H1 (cell line): ENCODE data around the gene MED16. TPM values are rescaled to one million over a fixed set of nuclear protein-coding genes. Genes with fewer than 3 reads are reported as not detected.

Source experiments
- CTCF ChIA-PET: fragments of 300-600 bp; sonication (Branson Sonifier 250); formaldehyde crosslinking; loops from one replicate; lab custom pipeline; 2021; ENCODE audit not compliant: partially characterized antibody; lab: Charles Lee
- POLR2A ChIA-PET: fragments of 300-600 bp; sonication (Branson Sonifier 250); formaldehyde crosslinking; loops from one replicate; lab custom pipeline; 2021; ENCODE audit warnings: inconsistent platforms; ENCODE audit not compliant: partially characterized antibody; lab: Charles Lee
- DNase-seq, 2 experiments: peaks; one replicate each; pipeline versions ENCODE4 v3.0.0 to v3.0.0-alpha.2; 2010 to 2022; ENCODE audit warnings: low spot score in 2 of 2, low read depth in 1 of 2, mixed read lengths in 1 of 2
- FAIRE-seq: peaks from 2 replicates; lab custom pipeline; 2011; peaks lifted over from hg19 to GRCh38; lab: Jason Lieb, UNC
- H2AFZ ChIP-seq: 2 replicates; pipeline ENCODE4 v1.8.1; 2012; ENCODE audit warnings: low read length, inconsistent platforms
- H2AK5ac ChIP-seq: 2 replicates; pipeline ENCODE4 v1.6.1; 2013; ENCODE audit warnings: low read depth, low read length
- H2BK120ac ChIP-seq: replicated peaks from 2 replicates; pipeline ENCODE3; 2013; ENCODE audit warnings: low read depth, low read length, inconsistent platforms
- H2BK12ac ChIP-seq: 2 replicates; pipeline ENCODE4 v1.6.1; 2013; ENCODE audit warnings: low read depth, low read length
- H2BK15ac ChIP-seq: 2 replicates; pipeline ENCODE4 v1.6.1; 2013; ENCODE audit warnings: low read length
- H2BK20ac ChIP-seq: 2 replicates; pipeline ENCODE4 v1.6.1; 2013; ENCODE audit warnings: low read length
- H2BK5ac ChIP-seq: 2 replicates; pipeline ENCODE4 v1.6.1; 2013; ENCODE audit warnings: low read depth, low read length
- H3K14ac ChIP-seq: 2 replicates; pipeline ENCODE4 v1.6.1; 2013; ENCODE audit warnings: inconsistent platforms; ENCODE audit not compliant: insufficient read length
- H3K18ac ChIP-seq: 2 replicates; pipeline ENCODE4 v1.6.1; 2013; ENCODE audit warnings: low read length; ENCODE audit errors: extremely low read depth
- H3K23ac ChIP-seq: 2 replicates; pipeline ENCODE4 v1.6.1; 2013; ENCODE audit warnings: inconsistent platforms; ENCODE audit not compliant: insufficient read length
- H3K23me2 ChIP-seq: 2 replicates; pipeline ENCODE4 v1.6.1; 2013; ENCODE audit warnings: low read depth, low read length
- H3K27ac ChIP-seq: 2 replicates; pipeline ENCODE4 v1.6.1; 2011; ENCODE audit warnings: low read depth, low read length, inconsistent platforms
- H3K27me3 ChIP-seq, 4 experiments: replicated peaks in 1 of 4; 1 replicate in 1 of 4; 2 replicates in 3 of 4; pipeline versions ENCODE4 v1.6.1 to v1.8.1; 2011 to 2013; ENCODE audit warnings: low read length in 3 of 4, mild to moderate bottlenecking in 3 of 4, inconsistent platforms in 2 of 4, mixed read lengths in 2 of 4, moderate library complexity in 1 of 4; ENCODE audit not compliant: control insufficient read depth in 3 of 4, insufficient read depth in 3 of 4; ENCODE audit errors: extremely low read depth in 1 of 4
- H3K36me3 ChIP-seq, 4 experiments: 2 replicates each; pipeline versions ENCODE4 v1.6.1 to v1.8.1; 2011 to 2013; ENCODE audit warnings: mild to moderate bottlenecking in 4 of 4, low read length in 3 of 4, moderate library complexity in 2 of 4, control low read depth in 1 of 4, inconsistent platforms in 1 of 4; ENCODE audit not compliant: insufficient read depth in 4 of 4, control insufficient read depth in 2 of 4
- H3K4ac ChIP-seq: replicated peaks from 2 replicates; pipeline ENCODE3; 2013; ENCODE audit warnings: low read length, low read depth, mixed read lengths, inconsistent platforms; ENCODE audit not compliant: insufficient read length
- H3K4me1 ChIP-seq, 4 experiments: replicated peaks in 1 of 4; 1 replicate in 1 of 4; 2 replicates in 3 of 4; pipeline versions ENCODE4 v1.6.1 to v1.8.1; 2011 to 2013; ENCODE audit warnings: low read length in 3 of 4, inconsistent platforms in 2 of 4, mixed read lengths in 1 of 4; ENCODE audit not compliant: insufficient read depth in 4 of 4, control insufficient read depth in 3 of 4
- H3K4me2 ChIP-seq, 2 experiments: 2 replicates each; pipeline versions ENCODE4 v1.6.1 to v1.8.1; 2011 to 2013; ENCODE audit warnings: low read depth in 2 of 2, low read length in 2 of 2, control low read depth in 1 of 2, inconsistent platforms in 1 of 2, mild to moderate bottlenecking in 1 of 2; ENCODE audit not compliant: insufficient read depth in 1 of 2
- H3K4me3 ChIP-seq, 4 experiments: fragments of 200-600, 300-600 bp in 1 of 4; sonication (generic), shearing (Covaris generic), sonication (Bioruptor Twin) in 1 of 4; 2 replicates each; pipeline versions ENCODE4 v1.5.1 to v1.8.1; 2011 to 2016; ENCODE audit warnings: low read length in 4 of 4, low read depth in 3 of 4, control low read depth in 2 of 4, inconsistent platforms in 2 of 4, mild to moderate bottlenecking in 2 of 4, mixed read lengths in 1 of 4, moderate library complexity in 1 of 4; ENCODE audit not compliant: insufficient read depth in 2 of 4; ENCODE audit errors: extremely low read depth in 1 of 4
- H3K56ac ChIP-seq: replicated peaks from 2 replicates; pipeline ENCODE3; 2013; ENCODE audit warnings: low read depth, mild to moderate bottlenecking, mixed read lengths, low read length, inconsistent platforms; ENCODE audit not compliant: insufficient read length
- H3K79me1 ChIP-seq: 2 replicates; pipeline ENCODE4 v1.6.1; 2013; ENCODE audit warnings: low read depth, low read length, control low read depth
- H3K79me2 ChIP-seq, 2 experiments: 2 replicates each; pipeline versions ENCODE4 v1.6.1 to v1.8.1; 2012 to 2013; ENCODE audit warnings: low read length in 2 of 2, mild to moderate bottlenecking in 2 of 2, inconsistent platforms in 1 of 2; ENCODE audit not compliant: insufficient read depth in 2 of 2, control insufficient read depth in 1 of 2
- H3K9ac ChIP-seq, 4 experiments: replicated peaks in 1 of 4; 1 replicate in 1 of 4; 2 replicates in 3 of 4; pipeline versions ENCODE4 v1.6.1 to v1.8.1; 2011 to 2013; ENCODE audit warnings: low read depth in 3 of 4, low read length in 3 of 4, control low read depth in 2 of 4, mild to moderate bottlenecking in 2 of 4, moderate library complexity in 2 of 4, inconsistent platforms in 1 of 4; ENCODE audit errors: extremely low read depth in 1 of 4
- H3K9me3 ChIP-seq, 2 experiments: 2 replicates each; pipeline versions ENCODE4 v1.6.1 to v1.8.1; 2012 to 2013; ENCODE audit warnings: mild to moderate bottlenecking in 2 of 2, moderate library complexity in 2 of 2, control low read depth in 1 of 2, inconsistent platforms in 1 of 2, low read depth in 1 of 2, low read length in 1 of 2, mixed read lengths in 1 of 2; ENCODE audit not compliant: insufficient read depth in 2 of 2
- H4K20me1 ChIP-seq, 2 experiments: replicated peaks in 1 of 2; 2 replicates each; pipeline versions ENCODE3 to v1.8.1; 2011 to 2013; ENCODE audit warnings: inconsistent platforms in 2 of 2, low read length in 2 of 2, mild to moderate bottlenecking in 1 of 2; ENCODE audit not compliant: insufficient read depth in 2 of 2, control insufficient read depth in 1 of 2
- H4K5ac ChIP-seq: 2 replicates; pipeline ENCODE4 v1.6.1; 2013; ENCODE audit warnings: low read length, low read depth, mixed read lengths, inconsistent platforms; ENCODE audit not compliant: insufficient read length
- H4K8ac ChIP-seq: 2 replicates; pipeline ENCODE4 v1.8.0; 2013; ENCODE audit warnings: mild to moderate bottlenecking, moderate library complexity, low read length, inconsistent platforms; ENCODE audit not compliant: insufficient read depth; ENCODE audit errors: extremely low read depth
- H4K91ac ChIP-seq: replicated peaks from 2 replicates; pipeline ENCODE3; 2013; ENCODE audit warnings: low read length, mixed read lengths, inconsistent platforms; ENCODE audit not compliant: insufficient read length
- ATF3 ChIP-seq: IDR thresholded peaks from 2 replicates; pipeline ENCODE4 v1.6.1; 2011; ENCODE audit warnings: low read depth, mild to moderate bottlenecking, low read length; ENCODE audit not compliant: insufficient read depth
- CBX5 ChIP-seq: fragments of 300-800, 300-1000 bp; sonication (generic); IDR thresholded peaks from 2 replicates; pipeline ENCODE4 v1.7.1; 2016; ENCODE audit warnings: antibody characterized with exemption, low read length, low read depth
- JUN ChIP-seq: IDR thresholded peaks from 2 replicates; pipeline ENCODE4 v1.6.1; 2011; ENCODE audit warnings: low read depth, mild to moderate bottlenecking, improper control_type of control experiment, low read length
- RBBP5 ChIP-seq: IDR thresholded peaks from 2 replicates; pipeline ENCODE4 v1.7.1; 2012; ENCODE audit warnings: low read depth, mild to moderate bottlenecking, inconsistent platforms, low read length, moderate library complexity, borderline replicate concordance
- RFX5 ChIP-seq: IDR thresholded peaks from 2 replicates; pipeline ENCODE4 v1.6.1; 2011; ENCODE audit warnings: low read depth, low read length, improper control_type of control experiment, borderline replicate concordance
- RNF2 ChIP-seq: fragments of 200-900, 300-1000 bp; sonication (generic); IDR thresholded peaks from 2 replicates; pipeline ENCODE4 v1.7.1; 2016; ENCODE audit warnings: borderline replicate concordance, low read depth, mild to moderate bottlenecking, antibody characterized with exemption, low read length; ENCODE audit not compliant: poor library complexity, severe bottlenecking; ENCODE audit errors: missing control alignments
- SIN3A ChIP-seq, 2 experiments: IDR thresholded peaks in 1 of 2; conservative IDR thresholded peaks in 1 of 2; 2 replicates each; pipeline ENCODE4 v1.6.1; 2011 to 2012; ENCODE audit warnings: low read length in 2 of 2, improper control_type of control experiment in 1 of 2, low read depth in 1 of 2, mild to moderate bottlenecking in 1 of 2
- TEAD4 ChIP-seq: IDR thresholded peaks from 2 replicates; pipeline ENCODE4 v1.6.1; 2012; ENCODE audit warnings: low read depth, low read length, inconsistent platforms, mixed read lengths
- YY1 ChIP-seq: IDR thresholded peaks from 2 replicates; pipeline ENCODE4 v1.6.1; 2011; ENCODE audit warnings: low read depth, mild to moderate bottlenecking, low read length
- WGBS, 2 experiments: shearing (Covaris generic) in 1 of 2; methylation state at CpG; one replicate each; pipeline versions ENCODE4 v1.1.6 to v1.1.7; 2013 to 2015; ENCODE audit warnings: low lambda C conversion rate in 2 of 2, mixed read lengths in 2 of 2, inconsistent platforms in 1 of 2, low coverage in 1 of 2, missing lambda C conversion rate in 1 of 2; ENCODE audit not compliant: insufficient replicate concordance in 2 of 2, insufficient coverage in 1 of 2, insufficient read length in 1 of 2; ENCODE audit errors: extremely low coverage in 1 of 2, missing lambda C conversion rate in 1 of 2; 5-methylcytosine and 5-hydroxymethylcytosine counted together
- polyA plus RNA-seq, 7 experiments: library from polyadenylated mRNA; depleted of rRNA in 3 of 7; stranded (reverse) in 5 of 7; unstranded in 2 of 7; fragments of >200 nt in 5 of 7; fragments of 200-250 nt in 2 of 7; gene quantifications; 1 replicate in 5 of 7; 2 replicates in 1 of 7; 4 replicates in 1 of 7; pipeline versions ENCODE4 v1.2.1 to v1.2.3, GENCODE V29; 2011 to 2013; ENCODE audit warnings: missing spikeins in 2 of 7, mixed read lengths in 2 of 7
- total RNA-seq: library from RNA; stranded (reverse); fragmentation: NEBNext Ultra II Directional; extraction: Animal tissue kit (Norgen Biotek cat#: 25700); gene quantifications from 2 replicates; pipeline ENCODE4 v1.2.1, GENCODE V29; 2021

The MED16 gene
- total and polyA plus RNA-seq, 2 of the 8 experiments (the other 6 are each of a cell fraction or from before 2014, with no cell fraction given), result 51.0 to 67.2 TPM

GRCh38 chr19:925526-926322, 32.7 kb upstream of the MED16 start, which contains the start of gene ARID3A:
ARID3A (plus strand) TSS chr19:926035; CDS start chr19:929529, 3,494 bp downstream.
- no peak within 1 kb of the TSS for H3K14ac ChIP-seq
- H2BK5ac ChIP-seq, result peak within 1 kb of the TSS; percentile 61; the same call in 1 of the 2 replicates
- H3K79me2 ChIP-seq, result peaks cover 0 to 19% of the 10 kb centered on the region in 2 experiments; a peak in 2 of 4 replicates
- H3K79me1 ChIP-seq, result peaks cover 6% of the 10 kb centered on the region; the same call in 1 of the 2 replicates
- H2BK15ac ChIP-seq, result no peak within 1 kb of the TSS
- H2BK20ac ChIP-seq, result no peak within 1 kb of the TSS
- POLR2A ChIA-PET, result interaction anchor here (1.9 to 3.3 kb wide), 2 partner anchors 31 to 101 kb away, joined by 5 to 16 read pairs; partner anchors contain the start of gene CNN2
- peak within 1 kb of the TSS; percentile 65 to 97 (median 76) for H3K4me3 ChIP-seq
- peaks cover 0 to 9% (median 3%) of the 10 kb centered on the region in 4 experiments; a peak in 2 of 8 replicates for H3K36me3 ChIP-seq
- H3K23me2 ChIP-seq, result peaks cover 6% of the 10 kb centered on the region
- no peak within 1 kb of the TSS for H2BK120ac ChIP-seq
- FAIRE-seq, result no peak
- CTCF ChIA-PET, result interaction anchor here (1.6 to 3.7 kb wide), 3 partner anchors 13 to 97 kb away, joined by 3 to 113 read pairs (median 15); partner anchors contain the start of gene WDR18
- no peak within 1 kb of the TSS; the same call in 1 of the 2 replicates for H2AFZ ChIP-seq
- peaks cover 6 to 8% (median 8%) of the 10 kb centered on the region in 4 experiments for H3K27me3 ChIP-seq
- peak within 1 kb of the TSS; percentile 32 for H3K56ac ChIP-seq
- peak within 1 kb of the TSS; percentile 82; the same call in 1 of the 2 replicates for H2BK12ac ChIP-seq
- peak within 1 kb of the TSS; percentile 32 for H3K18ac ChIP-seq
- H4K91ac ChIP-seq, result peak within 1 kb of the TSS; percentile 85
- H3K4me2 ChIP-seq, result peak within 1 kb of the TSS; percentile 71 to 84
- peak within 1 kb of the TSS in 3 of 4 experiments; percentile 34 to 68 (median 57); a peak in 5 of 7 replicates for H3K9ac ChIP-seq
- no peak within 1 kb of the TSS for H2AK5ac ChIP-seq
- peak within 1 kb of the TSS; percentile 78 for H4K5ac ChIP-seq
- peak in 1 of 2 experiments; percentile 75 for DNase-seq
- H3K27ac ChIP-seq, result peak within 1 kb of the TSS; percentile 39; the same call in 1 of the 2 replicates
- peak within 1 kb of the TSS; percentile 8 for H3K4ac ChIP-seq
- H4K20me1 ChIP-seq, result peaks cover 0 to 8% of the 10 kb centered on the region in 2 experiments
- H4K8ac ChIP-seq, result peak within 1 kb of the TSS; percentile 38
- H3K4me1 ChIP-seq, result peaks cover 2 to 8% (median 6%) of the 10 kb centered on the region in 4 experiments
- WGBS, 2 experiments, result 3% methylated on average over 42 of the region's 97 CpGs; no CpG with 5 or more reads in 1 of the 2 experiments
- no peaks in the 10 kb centered on the region for H3K9me3 ChIP-seq
- H3K23ac ChIP-seq, result no peak within 1 kb of the TSS
- no peak for TF ChIP-seq TEAD4
- no peak for TF ChIP-seq JUN
- 0 out of 4 replicates have a peak, but pooled peaks of 1 of the 2 experiments have one; percentile 4 for TF ChIP-seq SIN3A (conservative IDR thresholded peaks at IDR 0.05 in 1 of 2, IDR thresholded peaks at IDR 0.05 in 1 of 2; ENCODE audit: low read depth in 1 of 2, low read length in 2 of 2)
- no peak for TF ChIP-seq RFX5
- no peak for TF ChIP-seq CBX5
- peak; percentile 5; the same call in 1 of the 2 replicates for TF ChIP-seq YY1
- no peak; the same call in 1 of the 2 replicates for TF ChIP-seq RBBP5
- no peak for TF ChIP-seq RNF2
- no peak for TF ChIP-seq ATF3
